GM19351 (cell line): Measurements from ENCODE around the gene RANBP10.
"Not testable (repeated sequence)": the region's sequence is repeated elsewhere in the genome, so short reads cannot be mapped to it uniquely, and the experiment has no call there.

ENCODE experiments used
- ATAC-seq: cut with Tn5 transposase; IDR thresholded peaks from one replicate; pipeline ENCODE4 v1.9.1; 2021; ENCODE audit warnings: mild to moderate bottlenecking, moderate library complexity; ENCODE audit not compliant: unreplicated experiment

The RANBP10 gene

DNA sequence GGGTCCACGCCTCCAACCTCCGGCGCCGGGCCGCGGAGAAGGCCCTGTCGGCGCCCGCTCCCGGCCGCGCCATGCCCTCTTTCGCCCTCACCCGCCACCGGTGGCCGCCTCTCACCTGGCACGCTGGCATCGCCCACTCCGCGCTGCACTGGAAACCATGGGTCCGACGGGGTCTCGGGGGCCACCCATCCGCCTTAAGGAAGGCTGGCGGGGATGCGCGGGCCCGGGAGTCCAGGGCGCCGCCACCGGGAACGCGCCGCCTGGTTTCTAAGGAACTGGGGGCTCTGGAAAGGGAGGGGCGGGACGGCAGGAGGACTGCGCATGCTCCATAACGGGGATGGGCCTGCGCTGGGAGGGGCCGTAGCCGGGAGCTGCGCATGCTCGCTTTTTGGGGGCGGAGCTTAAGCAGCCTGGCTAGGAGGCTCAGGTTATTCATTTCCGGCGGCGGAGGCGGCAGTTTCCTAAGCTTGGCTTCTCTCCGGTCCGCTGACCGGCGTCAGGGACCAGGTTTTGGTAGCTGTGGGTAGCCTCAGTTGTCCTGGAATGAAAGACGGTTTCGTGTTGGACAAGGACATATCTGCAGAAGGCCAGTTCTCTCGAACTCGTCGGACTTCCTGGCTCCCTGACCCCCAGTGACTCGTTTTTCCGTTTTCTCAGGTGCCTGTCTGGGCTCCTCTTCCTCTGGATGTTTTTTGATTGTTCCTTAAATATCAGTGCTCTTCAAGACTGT is 87.1 kb downstream of the RANBP10 start, which contains the start of gene GFOD2:
Gene GFOD2, minus strand, starts transcription at position 269 of the 730 bp plus-strand sequence. CDS start 33,601 bp downstream, outside the sequence.
- ATAC-seq: peak; percentile 80

DNA sequence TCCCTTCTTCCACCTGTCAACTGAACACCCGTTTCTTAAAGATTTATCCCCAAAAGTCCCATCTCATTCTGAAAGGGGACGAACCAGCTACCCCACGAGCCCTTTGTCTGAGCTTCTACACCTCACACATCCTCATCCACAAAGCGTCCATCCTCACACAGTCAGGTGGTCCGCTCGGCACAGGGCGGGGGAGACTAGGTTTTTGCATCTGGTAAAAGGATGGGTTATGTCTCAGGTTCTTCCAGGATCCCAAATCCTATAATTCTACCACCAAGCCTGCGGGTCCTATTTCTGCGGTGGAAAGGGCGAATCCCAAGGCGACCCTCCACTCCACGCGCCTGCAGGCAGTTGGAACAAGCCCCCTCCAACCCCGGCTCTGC is 87.7 kb downstream of the RANBP10 start:
- no peak for ATAC-seq

DNA sequence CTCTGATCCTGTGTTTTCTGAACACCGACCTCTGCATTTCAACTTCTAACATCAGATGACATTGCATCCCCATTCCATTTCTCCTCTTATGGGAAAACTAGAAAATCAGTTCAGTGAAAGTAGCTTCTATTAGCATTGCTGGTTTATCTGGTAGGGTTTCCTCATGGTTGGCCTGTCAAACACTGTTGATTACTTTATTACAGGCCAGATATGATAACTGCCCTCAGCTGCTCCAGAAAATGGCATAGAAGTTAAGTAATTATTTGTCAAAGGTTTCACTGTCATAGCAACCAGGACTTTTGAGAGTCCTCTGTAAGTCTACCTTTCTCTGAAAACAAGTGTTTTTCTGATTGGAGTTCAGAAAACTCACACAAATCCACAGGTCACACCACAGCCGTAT is 90.3 kb downstream of the RANBP10 start:
- no peak for ATAC-seq

DNA sequence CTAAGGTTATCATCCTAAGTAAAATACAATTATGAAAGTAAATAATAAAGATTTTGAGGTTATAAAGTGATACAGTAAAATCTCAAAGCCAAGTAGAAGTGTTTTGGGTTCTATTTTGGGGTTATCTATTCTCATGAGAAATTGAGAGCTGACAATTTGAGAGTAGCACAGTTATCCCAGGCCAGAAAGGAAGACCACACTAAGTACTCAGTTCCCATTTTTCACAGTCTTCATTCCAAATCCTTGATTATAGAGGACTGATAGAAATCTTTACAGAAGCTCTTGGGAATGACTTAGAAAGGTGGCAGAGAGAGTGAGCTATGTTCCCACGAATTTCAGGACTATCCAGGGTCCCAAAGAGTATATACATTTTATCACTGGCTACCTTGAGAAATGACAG is 91.8 kb downstream of the RANBP10 start:
- ATAC-seq: no peak

DNA sequence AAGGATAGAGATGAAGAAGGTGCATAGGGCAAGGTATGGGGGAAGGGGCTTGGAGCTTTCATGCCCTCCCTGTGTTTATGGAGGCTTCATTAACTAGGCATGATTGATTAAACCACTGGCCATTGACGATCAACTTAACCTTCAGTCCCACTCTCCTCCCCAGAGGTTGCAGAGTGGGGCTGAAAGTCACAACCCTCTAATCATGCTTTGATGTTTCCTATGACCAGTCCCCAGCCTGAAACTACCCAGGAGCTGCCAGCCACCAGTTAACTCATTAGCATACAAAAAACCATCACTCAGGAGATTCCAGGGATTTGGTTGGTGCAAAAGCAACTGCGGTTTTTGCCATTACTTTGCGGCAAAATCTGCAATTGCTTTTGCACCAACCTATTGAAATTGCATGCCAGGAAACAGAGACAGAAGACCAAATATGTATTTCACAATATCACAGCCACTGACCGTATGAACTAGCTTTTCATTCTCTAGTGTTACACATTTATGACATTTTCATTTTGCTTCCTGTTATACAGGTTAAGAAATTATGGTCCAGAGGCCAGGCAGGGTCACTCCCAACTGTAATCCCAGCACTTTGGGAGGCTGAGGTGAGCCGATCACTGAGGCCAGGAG is 92.6 kb downstream of the RANBP10 start:
- no peak for ATAC-seq

DNA sequence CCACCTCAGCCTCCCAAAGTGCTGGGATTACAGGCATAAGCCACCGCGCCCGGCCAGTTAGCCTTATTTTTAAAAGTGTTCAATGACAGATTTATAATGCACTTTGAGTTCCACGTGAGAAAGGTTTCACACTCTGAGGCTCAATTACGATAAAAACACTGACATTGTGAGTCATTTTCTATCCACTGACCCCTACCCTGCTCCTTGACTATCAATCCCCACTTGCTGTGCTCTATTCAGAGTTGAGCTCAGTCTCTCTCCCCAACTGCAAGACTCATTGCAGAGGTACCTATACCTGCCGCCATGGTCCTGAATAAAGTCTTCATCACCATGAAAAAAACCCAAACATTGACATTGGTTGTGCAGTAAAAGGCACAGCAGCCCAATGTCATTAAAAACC is 95.8 kb downstream of the RANBP10 start:
- ATAC-seq: no peak

DNA sequence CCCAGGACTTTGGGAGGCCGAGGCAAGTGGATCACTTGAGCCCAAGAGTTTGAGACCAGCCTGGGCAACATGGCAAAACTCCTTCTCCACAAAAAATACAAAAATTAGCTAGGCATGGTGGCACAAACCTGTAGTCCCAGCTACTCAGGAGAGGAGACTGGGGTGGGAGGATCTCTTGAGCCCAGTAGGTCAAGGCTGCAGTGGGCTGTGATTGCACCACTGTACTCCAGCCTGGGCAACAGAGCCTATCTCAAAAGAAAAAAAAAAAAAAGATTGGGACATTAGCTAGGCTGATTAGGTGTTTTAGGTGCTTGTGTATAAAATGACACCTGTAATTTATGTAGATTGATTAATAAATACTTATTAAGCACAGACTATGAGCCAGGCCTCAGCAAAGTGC is 97.3 kb downstream of the RANBP10 start:
- no peak for ATAC-seq

DNA sequence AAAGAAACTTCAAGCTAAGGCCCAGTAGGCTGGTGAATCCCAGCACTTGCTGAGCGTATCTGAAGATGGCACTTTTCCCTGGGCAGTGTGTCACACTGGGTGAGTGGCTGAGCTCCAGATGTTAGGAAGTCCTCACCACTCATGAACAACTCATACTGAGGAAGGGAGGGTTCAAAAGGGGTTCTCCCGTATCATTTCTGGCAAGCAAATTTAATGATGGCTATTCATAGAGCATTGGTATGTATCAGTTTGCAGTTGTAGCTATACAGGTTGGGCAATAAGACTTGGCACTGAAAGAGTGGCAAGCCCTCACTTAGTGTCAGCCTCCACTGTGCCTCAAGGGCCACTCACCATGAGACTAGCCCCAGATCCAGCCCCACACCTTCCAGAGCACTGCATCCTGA is 98.0 kb downstream of the RANBP10 start:
- ATAC-seq: no peak

DNA sequence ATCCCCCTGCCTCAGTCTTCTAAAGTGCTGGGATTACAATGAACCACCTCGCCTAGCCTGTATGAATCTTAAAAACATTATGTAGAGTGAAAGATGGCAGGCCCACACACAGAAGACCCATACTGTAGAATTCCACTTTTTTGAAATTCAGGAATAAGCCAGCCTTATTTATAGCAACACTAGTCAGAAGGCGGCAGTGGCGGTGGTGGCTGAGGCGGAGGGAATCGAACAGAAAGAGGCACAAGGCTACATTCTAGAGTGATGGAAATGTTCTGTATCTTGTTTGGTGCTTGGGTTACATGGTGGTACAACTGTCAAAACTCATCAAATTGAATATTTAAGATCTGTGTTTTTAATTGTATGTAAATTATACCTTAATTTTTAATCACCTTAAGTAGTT is 98.6 kb downstream of the RANBP10 start:
- ATAC-seq: no peak

DNA sequence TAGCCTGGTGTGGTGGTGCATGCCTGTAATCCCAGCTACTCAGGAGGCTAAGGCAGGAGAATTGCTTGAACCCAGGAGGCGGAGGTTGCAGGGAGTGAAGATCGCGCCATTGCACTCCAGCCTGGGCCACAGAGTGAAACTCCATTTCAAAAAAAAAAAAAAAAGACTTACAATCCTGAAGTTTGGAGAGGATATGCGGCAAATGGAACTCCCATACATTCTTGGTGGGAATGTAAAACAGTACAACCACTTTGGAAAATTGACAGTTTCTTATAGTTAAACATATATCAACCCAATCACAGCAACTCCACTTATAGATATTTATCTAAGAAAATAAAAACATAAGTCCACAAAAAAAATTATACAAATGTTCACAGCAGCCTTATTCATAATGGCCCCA is 99.2 kb downstream of the RANBP10 start:
- no peak for ATAC-seq

DNA sequence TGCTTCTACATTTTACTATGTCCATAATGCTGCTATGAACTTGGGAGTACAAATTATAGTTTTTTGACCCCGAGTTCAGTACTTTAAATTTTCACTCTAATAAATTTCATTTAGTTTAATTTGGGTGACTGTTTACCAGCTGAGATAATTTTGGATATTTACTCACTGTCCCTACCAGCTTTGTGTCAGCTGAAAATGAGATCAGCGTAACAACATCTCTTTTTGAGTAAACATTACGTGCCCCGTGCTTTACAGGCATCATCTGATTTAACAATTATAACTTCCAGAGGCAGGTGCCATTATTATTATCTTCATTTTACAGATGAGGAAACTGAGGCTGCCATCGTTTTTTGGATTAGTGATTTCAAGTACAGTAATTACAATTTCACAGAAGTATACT is 102.2 kb downstream of the RANBP10 start:
- ATAC-seq: no peak

DNA sequence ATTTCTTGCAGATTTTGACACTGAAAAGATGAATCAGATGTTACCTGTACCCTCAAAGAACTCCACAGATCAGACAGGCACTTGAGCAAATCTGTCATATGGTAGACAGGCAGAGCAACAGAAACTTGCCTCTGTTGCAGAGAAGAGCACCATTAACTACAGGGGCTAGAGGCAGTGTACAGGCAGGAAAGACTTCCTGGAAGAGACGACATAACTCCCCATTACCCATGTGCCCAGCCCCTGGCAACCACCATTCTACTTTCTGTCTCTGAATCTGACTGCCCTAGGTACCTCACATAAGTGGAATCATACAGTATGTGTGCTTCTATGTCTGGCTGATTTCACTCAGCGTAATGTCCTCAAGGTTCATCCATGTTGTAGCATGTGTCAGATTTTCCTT is 102.7 kb downstream of the RANBP10 start:
- ATAC-seq: no peak

DNA sequence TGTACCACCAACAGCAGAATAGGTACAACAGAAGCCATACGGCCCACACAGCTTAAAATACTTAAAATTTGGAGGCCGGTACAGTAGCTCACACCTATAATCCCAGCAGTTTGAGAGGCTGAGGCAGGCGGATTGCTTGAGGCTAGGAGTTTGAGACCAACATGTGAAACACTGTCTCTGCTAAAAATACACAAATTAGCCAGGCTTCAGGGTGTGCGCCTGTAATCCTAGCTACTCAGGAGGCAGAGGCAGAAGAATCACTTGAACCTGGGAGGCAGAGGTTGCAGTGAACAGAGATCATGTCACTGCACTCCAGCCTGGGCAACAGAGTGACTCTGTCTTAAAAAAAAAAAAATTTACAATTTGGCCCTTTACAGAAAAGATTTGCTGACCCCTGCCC is 104.2 kb downstream of the RANBP10 start:
- ATAC-seq: no peak

DNA sequence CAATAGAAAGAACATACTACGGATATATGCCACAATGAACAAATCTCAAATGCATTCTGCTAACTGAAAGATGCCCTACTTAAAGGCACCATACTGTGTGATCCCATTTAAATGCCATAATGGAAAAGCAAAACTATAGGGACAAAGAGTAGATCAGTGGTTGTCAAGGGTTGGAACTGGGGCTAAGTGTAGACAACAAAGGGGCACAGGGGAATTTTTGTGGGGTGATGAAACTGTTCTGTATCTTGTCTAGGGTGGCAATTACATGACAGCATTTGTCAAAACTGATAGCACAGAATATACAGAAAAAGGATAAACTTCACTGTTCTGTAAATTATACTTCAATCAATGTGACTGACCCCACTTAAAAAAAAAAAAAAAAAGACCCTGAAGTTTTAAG is 104.9 kb downstream of the RANBP10 start:
- ATAC-seq: no peak

DNA sequence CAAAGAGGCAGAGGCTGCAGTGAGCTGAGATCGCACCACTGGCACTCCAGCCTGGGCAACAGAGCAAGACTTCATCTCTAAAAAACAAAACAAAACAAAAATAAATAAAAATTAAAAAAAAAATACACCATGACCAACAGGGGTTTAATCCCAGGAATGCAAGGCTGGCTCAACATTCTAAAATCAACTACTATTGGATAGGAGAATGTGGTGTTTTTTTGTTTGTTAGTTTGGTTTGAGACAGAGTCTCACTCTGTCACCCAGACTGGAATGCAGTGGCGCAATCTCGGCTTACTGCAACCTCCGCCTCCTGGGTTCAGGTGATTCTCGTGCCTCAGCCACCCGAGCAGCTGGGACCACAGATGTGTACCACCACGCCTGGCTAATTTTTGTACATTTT is 107.1 kb downstream of the RANBP10 start:
- ATAC-seq: no peak

DNA sequence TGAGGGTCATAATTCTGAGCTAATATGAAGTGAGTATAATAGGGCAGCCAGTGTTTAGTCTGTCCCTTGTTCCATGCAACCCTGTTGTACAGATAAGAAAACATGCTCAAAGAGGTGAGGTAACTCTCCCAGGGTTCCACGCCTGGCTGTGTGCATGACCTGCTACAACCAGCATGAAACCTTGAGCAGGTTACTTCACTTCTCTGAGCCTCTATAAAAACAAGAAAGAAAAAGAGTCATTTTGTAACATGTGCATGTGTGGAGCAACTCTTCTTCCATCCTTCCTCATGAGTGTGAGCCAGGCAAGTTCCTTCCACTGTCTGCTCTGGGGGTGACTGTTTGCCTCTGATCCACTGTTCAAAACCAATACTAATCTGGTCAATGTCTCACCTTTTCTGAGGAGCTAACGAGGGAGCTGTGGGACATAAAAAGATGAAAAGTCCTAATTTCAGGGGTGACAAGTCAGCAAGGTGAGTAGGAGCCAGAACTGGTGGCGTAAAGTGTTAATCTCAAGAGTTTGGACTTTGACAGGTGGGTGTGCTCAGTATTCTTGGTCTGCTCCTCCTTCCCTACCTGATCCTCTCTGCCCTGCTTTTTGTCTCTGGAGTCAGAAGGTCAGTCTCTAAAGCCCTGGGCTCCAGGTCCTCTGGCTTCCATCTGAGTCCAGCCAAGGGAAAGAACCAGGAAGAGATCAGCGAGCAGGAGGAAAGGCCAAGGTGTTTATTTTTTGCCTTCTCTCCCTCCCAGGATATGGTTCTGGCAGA is 108.8 kb downstream of the RANBP10 start:
- ATAC-seq: no peak

DNA sequence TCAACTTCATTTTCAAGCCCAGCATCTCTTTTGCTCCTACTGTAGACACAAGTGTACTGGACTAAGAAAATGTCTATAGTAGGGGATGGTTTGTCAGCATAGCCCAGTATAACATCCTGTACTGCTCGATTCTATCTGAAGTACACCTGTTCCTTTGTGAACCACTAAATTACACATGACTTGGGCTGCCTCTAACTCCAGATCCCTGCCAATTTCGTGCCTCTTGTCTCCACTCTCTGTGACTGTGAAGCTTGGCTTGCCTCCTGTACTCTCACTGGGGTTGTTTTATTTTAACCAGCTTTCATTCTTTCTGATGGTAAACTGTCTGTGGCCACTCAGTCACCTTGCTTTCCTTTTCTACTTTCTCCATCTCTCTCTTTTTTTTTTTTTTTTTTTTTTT is 111.7 kb downstream of the RANBP10 start:
- no peak for ATAC-seq

DNA sequence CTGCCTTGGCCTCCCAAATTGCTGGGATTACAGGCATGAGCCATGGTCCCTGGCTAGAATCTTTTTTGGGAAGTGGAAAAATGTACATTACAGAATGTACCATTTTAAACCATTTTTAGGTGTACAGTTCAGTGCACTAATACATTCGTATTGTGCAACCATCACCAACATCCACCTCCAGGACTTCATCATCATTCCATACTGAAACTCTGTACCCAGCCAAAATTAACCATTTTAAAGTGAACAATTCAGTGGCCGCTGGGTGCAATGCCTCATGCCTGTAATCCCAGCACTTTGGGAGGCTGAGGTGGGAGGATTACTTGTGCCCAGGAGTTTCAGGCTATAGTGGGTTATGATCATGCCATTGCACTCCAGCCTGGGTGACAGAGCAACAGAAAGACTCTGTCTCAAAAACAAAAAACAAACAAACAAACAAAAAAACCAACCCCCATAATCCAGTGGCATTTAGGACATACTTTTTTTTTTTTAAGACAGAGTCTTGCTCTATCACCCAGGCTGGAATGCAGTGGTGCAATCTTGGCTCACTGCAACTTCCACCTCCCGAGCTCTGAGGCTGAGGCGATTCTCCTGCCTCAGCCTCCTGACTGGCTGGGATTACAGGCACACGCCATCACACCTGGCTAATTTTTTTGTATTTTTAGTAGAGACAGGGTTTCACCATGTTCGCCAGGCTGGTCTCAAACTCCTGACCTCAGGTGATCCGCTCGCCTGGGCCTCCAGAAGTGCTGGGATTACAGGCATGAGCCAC is 112.7 kb downstream of the RANBP10 start:
- not testable (repeated sequence) for ATAC-seq

DNA sequence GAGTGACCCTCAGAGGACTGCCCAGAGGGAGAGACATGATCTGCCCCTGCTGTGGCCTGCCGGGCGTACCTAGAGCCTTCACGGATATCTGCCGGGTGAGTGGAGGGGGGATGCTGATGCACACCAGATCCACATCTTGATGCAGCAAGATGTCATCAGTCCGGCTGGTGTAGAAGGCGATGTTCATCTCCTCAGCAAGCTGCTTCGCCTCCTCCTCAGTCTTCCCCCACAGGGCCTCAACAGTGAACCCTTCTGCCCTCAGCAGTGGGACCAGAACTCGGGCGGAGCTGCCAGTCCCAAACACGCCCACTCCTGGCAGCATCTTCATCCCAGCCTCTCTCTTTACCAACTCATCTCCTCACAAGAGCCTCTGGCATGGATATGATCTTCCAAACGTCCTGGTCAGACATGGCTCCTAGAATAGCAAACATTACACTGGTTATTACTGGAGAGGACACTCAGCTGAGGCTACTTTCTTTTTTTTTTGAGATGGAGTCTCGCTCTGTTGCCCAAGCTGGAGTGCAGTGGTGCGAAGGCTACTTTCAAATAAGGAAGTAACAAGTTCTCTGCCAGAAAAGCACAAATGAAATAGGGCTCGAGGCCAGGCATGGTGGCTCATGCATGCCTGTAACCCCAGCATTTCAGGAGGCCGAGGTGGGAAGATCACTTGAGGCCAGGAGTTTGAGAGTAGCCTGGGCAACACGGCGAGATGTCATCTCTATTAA is 120.8 kb downstream of the RANBP10 start:
- ATAC-seq: no peak

DNA sequence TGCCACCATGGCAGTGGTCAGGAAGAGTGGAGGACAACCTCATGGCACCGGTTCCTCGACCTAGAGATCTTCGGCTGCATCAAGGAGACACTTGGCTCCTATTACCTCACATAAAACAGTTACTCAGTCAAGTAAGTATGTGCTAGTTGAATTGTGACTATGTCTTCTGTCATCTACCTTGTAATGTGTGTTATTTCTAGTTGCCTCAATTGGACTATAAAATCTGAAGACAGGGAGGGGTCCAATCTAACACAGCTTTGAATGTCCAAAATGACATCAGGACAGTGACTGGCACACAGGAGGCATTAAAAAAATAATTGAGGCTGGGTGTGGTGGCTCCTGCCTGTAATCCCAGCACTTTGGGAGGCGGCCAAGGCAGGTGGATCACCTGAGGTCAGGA is 122.6 kb downstream of the RANBP10 start:
- ATAC-seq: no peak
